H9 (cell line): ENCODE measurements around the gene ADARB2. TPM values are rescaled to one million over a fixed set of nuclear protein-coding genes. Genes with fewer than 3 reads are reported as not detected.

Experiments
- DNase-seq: peaks from one replicate; pipeline ENCODE4 v3.0.0-alpha.2; 2017
- H2AFZ ChIP-seq: one replicate; pipeline ENCODE4 v1.6.1; 2013; ENCODE audit warnings: mild to moderate bottlenecking, low read length, control low read depth, moderate library complexity
- H2AK5ac ChIP-seq: 2 replicates; pipeline ENCODE4 v1.6.1; 2013; ENCODE audit warnings: low read length, control low read depth, mixed read lengths; ENCODE audit not compliant: insufficient read length
- H2BK120ac ChIP-seq: one replicate; pipeline ENCODE4 v1.6.1; 2013; ENCODE audit warnings: low read depth, mild to moderate bottlenecking, low read length, control low read depth, inconsistent platforms; ENCODE audit not compliant: poor library complexity, severe bottlenecking
- H2BK12ac ChIP-seq: 2 replicates; pipeline ENCODE4 v1.6.1; 2013; ENCODE audit warnings: low read length, control low read depth, mixed read lengths, low read depth; ENCODE audit not compliant: insufficient read length
- H2BK15ac ChIP-seq: 2 replicates; pipeline ENCODE4 v1.6.1; 2013; ENCODE audit warnings: low read depth, low read length, control low read depth
- H2BK20ac ChIP-seq: one replicate; pipeline ENCODE4 v1.6.1; 2013; ENCODE audit warnings: low read depth, mild to moderate bottlenecking, low read length, control low read depth, inconsistent platforms; ENCODE audit not compliant: poor library complexity, severe bottlenecking
- H2BK5ac ChIP-seq: 2 replicates; pipeline ENCODE4 v1.6.1; 2013; ENCODE audit warnings: low read length, control low read depth, mixed read lengths; ENCODE audit not compliant: insufficient read length
- H3K14ac ChIP-seq: 2 replicates; pipeline ENCODE4 v1.6.1; 2013; ENCODE audit warnings: low read length, control low read depth; ENCODE audit not compliant: insufficient read depth
- H3K18ac ChIP-seq: 2 replicates; pipeline ENCODE4 v1.6.1; 2013; ENCODE audit warnings: low read depth, mild to moderate bottlenecking, mixed read lengths, low read length, control low read depth; ENCODE audit not compliant: insufficient read length
- H3K23ac ChIP-seq: 2 replicates; pipeline ENCODE4 v1.6.1; 2013; ENCODE audit warnings: low read length, control low read depth, mixed read lengths, low read depth; ENCODE audit not compliant: insufficient read length
- H3K23me2 ChIP-seq: 2 replicates; pipeline ENCODE4 v1.6.1; 2013; ENCODE audit warnings: low read depth, mild to moderate bottlenecking, mixed read lengths, low read length, control low read depth; ENCODE audit not compliant: insufficient read length, poor library complexity, severe bottlenecking
- H3K27ac ChIP-seq: 2 replicates; pipeline ENCODE4 v1.5.1; 2013; ENCODE audit warnings: low read length, control low read depth, mixed read lengths, low read depth; ENCODE audit not compliant: insufficient read length
- H3K27me3 ChIP-seq: 2 replicates; pipeline ENCODE4 v1.6.1; 2013; ENCODE audit warnings: low read length, control low read depth, inconsistent platforms; ENCODE audit not compliant: insufficient read depth
- H3K4ac ChIP-seq: 2 replicates; pipeline ENCODE4 v1.6.1; 2013; ENCODE audit warnings: low read depth, mild to moderate bottlenecking, control low read depth, inconsistent platforms, low read length, moderate library complexity
- H3K4me1 ChIP-seq: 2 replicates; pipeline ENCODE4 v1.6.1; 2013; ENCODE audit warnings: low read length, control low read depth, inconsistent platforms; ENCODE audit not compliant: insufficient read depth
- H3K4me2 ChIP-seq: 2 replicates; pipeline ENCODE4 v1.6.1; 2013; ENCODE audit warnings: low read length, control low read depth, mixed read lengths; ENCODE audit not compliant: insufficient read length, insufficient read depth
- H3K56ac ChIP-seq: 2 replicates; pipeline ENCODE4 v1.6.1; 2013; ENCODE audit warnings: low read depth, mild to moderate bottlenecking, mixed read lengths, low read length, control low read depth; ENCODE audit not compliant: insufficient read length
- H3K79me1 ChIP-seq: 2 replicates; pipeline ENCODE4 v1.6.1; 2013; ENCODE audit warnings: low read depth, mild to moderate bottlenecking, moderate library complexity, low read length, control low read depth, inconsistent platforms; ENCODE audit not compliant: insufficient read depth, poor library complexity, severe bottlenecking
- H3K79me2 ChIP-seq: 2 replicates; pipeline ENCODE4 v1.6.1; 2013; ENCODE audit warnings: low read length, control low read depth, inconsistent platforms; ENCODE audit not compliant: insufficient read depth
- H3K9ac ChIP-seq: 2 replicates; pipeline ENCODE4 v1.6.1; 2013; ENCODE audit warnings: low read length, control low read depth, mixed read lengths; ENCODE audit not compliant: insufficient read length; ENCODE audit errors: extremely low read depth
- H3K9me3 ChIP-seq: one replicate; pipeline ENCODE4 v1.6.1; 2013; ENCODE audit warnings: low read depth, low read length, inconsistent platforms; ENCODE audit not compliant: control insufficient read depth
- H3T11ph ChIP-seq: one replicate; pipeline ENCODE4 v1.6.1; 2013; ENCODE audit warnings: mild to moderate bottlenecking, low read length, control low read depth, inconsistent platforms
- H4K20me1 ChIP-seq: one replicate; pipeline ENCODE4 v1.6.1; 2013; ENCODE audit not compliant: control insufficient read depth, insufficient read length, insufficient read depth
- H4K5ac ChIP-seq: 2 replicates; pipeline ENCODE4 v1.6.1; 2013; ENCODE audit warnings: low read depth, mild to moderate bottlenecking, mixed read lengths, low read length, control low read depth; ENCODE audit not compliant: insufficient read length
- H4K8ac ChIP-seq: replicated peaks from 2 replicates; pipeline ENCODE4 v1.6.1; 2013; ENCODE audit warnings: low read length, control low read depth, mixed read lengths, low read depth; ENCODE audit not compliant: insufficient read length
- H4K91ac ChIP-seq: 2 replicates; pipeline ENCODE4 v1.6.1; 2013; ENCODE audit warnings: low read depth, mild to moderate bottlenecking, moderate library complexity, mixed read lengths, low read length, control low read depth; ENCODE audit not compliant: insufficient read length
- H3K27ac Mint-ChIP-seq, 3 experiments: 2 replicates in 2 of 3; 3 replicates in 1 of 3; pipeline ENCODE4 v1.8.0; 2020 to 2021; ENCODE audit warnings: mixed read lengths in 3 of 3, mild to moderate bottlenecking in 1 of 3, moderate library complexity in 1 of 3
- H3K27me3 Mint-ChIP-seq: 2 replicates; pipeline ENCODE4 v1.8.0; 2021; ENCODE audit warnings: low read depth, mild to moderate bottlenecking, moderate library complexity, mixed read lengths
- H3K36me3 Mint-ChIP-seq, 3 experiments: 2 replicates in 2 of 3; 3 replicates in 1 of 3; pipeline ENCODE4 v1.8.0; 2020 to 2021; ENCODE audit warnings: low read depth in 3 of 3, mixed read lengths in 3 of 3; ENCODE audit not compliant: insufficient read depth in 1 of 3
- H3K4me1 Mint-ChIP-seq, 2 experiments: 2 replicates each; pipeline ENCODE4 v1.8.0; 2020; ENCODE audit warnings: mixed read lengths in 2 of 2
- H3K4me3 Mint-ChIP-seq, 2 experiments: 2 replicates in 1 of 2; 3 replicates in 1 of 2; pipeline ENCODE4 v1.8.0; 2020 to 2021; ENCODE audit warnings: mild to moderate bottlenecking in 2 of 2, mixed read lengths in 2 of 2, moderate library complexity in 1 of 2
- H3K9me3 Mint-ChIP-seq, 2 experiments: 2 replicates in 1 of 2; 3 replicates in 1 of 2; pipeline ENCODE4 v1.8.0; 2020; ENCODE audit warnings: mild to moderate bottlenecking in 2 of 2, mixed read lengths in 2 of 2, moderate library complexity in 1 of 2
- WGBS: extraction: QIAGEN DNeasy Blood & Tissue Kit; methylation state at CpG from one replicate; pipeline ENCODE4 v1.1.7; 2013; ENCODE audit warnings: missing lambda C conversion rate, low lambda C conversion rate, mixed read lengths; ENCODE audit not compliant: insufficient read length; ENCODE audit errors: extremely low coverage; 5-methylcytosine and 5-hydroxymethylcytosine counted together
- total RNA-seq: library from RNA; stranded (reverse); gene quantifications from 2 replicates; pipeline ENCODE4 v1.2.1, GENCODE V29; 2021
- TF ChIP-seq, protein P1 (sequence below): fragments of 200-600 bp; sonication (generic); conservative IDR thresholded peaks from 3 replicates; pipeline ENCODE4 v1.8.0; 2021; ENCODE audit warnings: antibody characterized with exemption, mild to moderate bottlenecking

Gene ADARB2
- total RNA-seq, 1 experiment from 2014 or later = 0.87 TPM

DNA sequence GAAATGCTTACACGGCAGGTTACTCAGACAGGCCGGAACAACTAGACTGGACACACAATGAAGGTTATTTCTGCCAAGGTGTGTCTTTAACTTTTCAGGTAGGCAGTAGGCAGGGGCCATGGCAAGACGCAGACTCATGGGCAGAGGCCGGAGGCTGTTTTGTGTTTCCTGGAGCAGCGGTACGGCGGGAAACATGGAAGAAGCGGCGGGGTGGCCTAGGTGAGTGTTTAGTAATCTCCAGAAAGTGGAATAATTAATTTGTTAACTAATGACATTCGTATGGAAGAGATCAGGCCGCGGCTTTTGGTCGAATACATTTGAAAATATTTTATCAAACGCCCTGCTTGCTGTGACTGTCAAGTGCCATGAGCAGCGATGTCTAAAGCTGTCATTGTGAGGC, 403.3 kb downstream of the ADARB2 start:
- Histone ChIP-seq H2BK20ac (no peak overlapping the region), H4K8ac (no peak overlapping the region), H3K79me2 (no peaks in the 10 kb centered on the region), H3K23ac (no peak overlapping the region), H3K9ac (no peak overlapping the region), H3K18ac (no peak overlapping the region), H3K27ac (no peak overlapping the region), H3K4me2 (no peak overlapping the region), H2BK15ac (no peak overlapping the region), H3K9me3 (no peaks in the 10 kb centered on the region), H3T11ph (no peak overlapping the region), H3K27me3 (no peaks in the 10 kb centered on the region), H4K5ac (no peak overlapping the region), H3K56ac (no peak overlapping the region), H4K91ac (no peak overlapping the region), H4K20me1 (no peaks in the 10 kb centered on the region), H2BK5ac (no peak overlapping the region), H2BK120ac (no peak overlapping the region), H3K79me1 (no peaks in the 10 kb centered on the region), H3K23me2 (no peaks in the 10 kb centered on the region), H2AFZ (no peak overlapping the region), H2AK5ac (no peak overlapping the region), H3K14ac (no peak overlapping the region; the same call in 1 of the 2 replicates), H2BK12ac (no peak overlapping the region), H3K4me1 (peaks cover 4% of the 10 kb centered on the region; the same call in 1 of the 2 replicates), H3K4ac (no peak overlapping the region)
- no CpG with 5 or more reads among the region's 15 CpGs for WGBS
- DNase-seq = no peak
- TF ChIP-seq, protein P1, sequence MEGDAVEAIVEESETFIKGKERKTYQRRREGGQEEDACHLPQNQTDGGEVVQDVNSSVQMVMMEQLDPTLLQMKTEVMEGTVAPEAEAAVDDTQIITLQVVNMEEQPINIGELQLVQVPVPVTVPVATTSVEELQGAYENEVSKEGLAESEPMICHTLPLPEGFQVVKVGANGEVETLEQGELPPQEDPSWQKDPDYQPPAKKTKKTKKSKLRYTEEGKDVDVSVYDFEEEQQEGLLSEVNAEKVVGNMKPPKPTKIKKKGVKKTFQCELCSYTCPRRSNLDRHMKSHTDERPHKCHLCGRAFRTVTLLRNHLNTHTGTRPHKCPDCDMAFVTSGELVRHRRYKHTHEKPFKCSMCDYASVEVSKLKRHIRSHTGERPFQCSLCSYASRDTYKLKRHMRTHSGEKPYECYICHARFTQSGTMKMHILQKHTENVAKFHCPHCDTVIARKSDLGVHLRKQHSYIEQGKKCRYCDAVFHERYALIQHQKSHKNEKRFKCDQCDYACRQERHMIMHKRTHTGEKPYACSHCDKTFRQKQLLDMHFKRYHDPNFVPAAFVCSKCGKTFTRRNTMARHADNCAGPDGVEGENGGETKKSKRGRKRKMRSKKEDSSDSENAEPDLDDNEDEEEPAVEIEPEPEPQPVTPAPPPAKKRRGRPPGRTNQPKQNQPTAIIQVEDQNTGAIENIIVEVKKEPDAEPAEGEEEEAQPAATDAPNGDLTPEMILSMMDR = no peak
- peak overlapping the region in 1 of 3 experiments; percentile 52; a peak in 1 of 7 replicates for H3K27ac Mint-ChIP-seq
- no peaks in the 10 kb centered on the region for H3K36me3 Mint-ChIP-seq
- peaks cover 4% of the 10 kb centered on the region for H3K27me3 Mint-ChIP-seq
- no peak overlapping the region for H3K4me3 Mint-ChIP-seq
- H3K4me1 Mint-ChIP-seq = peaks cover 25 to 26% of the 10 kb centered on the region in 2 experiments
- no peaks in the 10 kb centered on the region for H3K9me3 Mint-ChIP-seq
